Stimulated activated CD8-positive, alpha-beta memory T cell treated with anti-CD3 and anti-CD28 coated beads, Interleukin-4, amount 100 ng/mL, for 4 hours (primary cell): ENCODE results near the gene SRRM3.
"Not testable (repeated sequence)": the region's sequence is repeated elsewhere in the genome, so short reads cannot be mapped to it uniquely, and the experiment has no call there.

Experiments
- DNase-seq, 2 donors: peaks; one replicate each; pipeline ENCODE4 v3.0.0-alpha.2; 2020; ENCODE audit warnings: low read depth in 2 of 2, low spot score in 1 of 2

SRRM3 gene

GRCh38 chr7:76201732-76202665 lies at the start of gene SRRM3:
SRRM3 (plus strand) TSS chr7:76201896; CDS start chr7:76235067, 33,171 bp downstream.
- peak; percentile 53 to 57 for DNase-seq

GRCh38 chr7:76151932-76152331 lies 49.8 kb upstream of the SRRM3 start:
- no peak for DNase-seq

- not testable (repeated sequence) for DNase-seq
Measured at GRCh38 chr7:76153571-76154230, 48.0 kb upstream of the SRRM3 start.

GRCh38 chr7:76155938-76156337 lies 45.8 kb upstream of the SRRM3 start:
- no peak for DNase-seq

GRCh38 chr7:76156992-76157685 lies 44.6 kb upstream of the SRRM3 start:
- not testable (repeated sequence) for DNase-seq

GRCh38 chr7:76158416-76158815 lies 43.3 kb upstream of the SRRM3 start:
- DNase-seq = not testable (repeated sequence)

- not testable (repeated sequence) for DNase-seq
Measured at GRCh38 chr7:76162416-76163170, 39.1 kb upstream of the SRRM3 start.

- DNase-seq = not testable (repeated sequence)
Measured at GRCh38 chr7:76163812-76164211, 37.9 kb upstream of the SRRM3 start.

GRCh38 chr7:76165106-76165972 lies 36.4 kb upstream of the SRRM3 start:
- no peak for DNase-seq

GRCh38 chr7:76165973-76166403 lies 35.7 kb upstream of the SRRM3 start:
- DNase-seq = no peak

GRCh38 chr7:76166404-76167255 lies 35.1 kb upstream of the SRRM3 start:
- peak; percentile 75 to 79 for DNase-seq

- no peak for DNase-seq
Measured at GRCh38 chr7:76173566-76174205, 28.0 kb upstream of the SRRM3 start.

- not testable (repeated sequence) for DNase-seq
Measured at GRCh38 chr7:76176951-76177350, 24.7 kb upstream of the SRRM3 start.

GRCh38 chr7:76179686-76180085 lies 22.0 kb upstream of the SRRM3 start:
- DNase-seq = no peak

GRCh38 chr7:76182225-76182960 lies 19.3 kb upstream of the SRRM3 start:
- DNase-seq = no peak

- no peak for DNase-seq
Measured at GRCh38 chr7:76185187-76185896, 16.4 kb upstream of the SRRM3 start.

GRCh38 chr7:76187272-76187671 lies 14.4 kb upstream of the SRRM3 start:
- DNase-seq = no peak
